ENCODE results near the gene C1R. TPM values are rescaled to one million over a fixed set of nuclear protein-coding genes. Genes with fewer than 3 reads are reported as not detected.

The C1R gene
- total RNA-seq, 1 donor from 2014 or later, result 3.2 TPM

- no peaks in the 10 kb centered on the region for H3K27me3 ChIP-seq (ENCODE audit: control insufficient read depth, insufficient read depth, low read length)
- FAIRE-seq (no peak), DNase-seq (ENCODE audit: low read depth) (no peak)
- H3K4me3 ChIP-seq (ENCODE audit: low read depth, low read length), result peak overlapping the region; percentile 65
- H3K36me3 ChIP-seq (ENCODE audit: control insufficient read depth, insufficient read depth, low read length), result peaks cover 3% of the 10 kb centered on the region
- no peak for TF ChIP-seq CTCF (IDR thresholded peaks at IDR 0.05; ENCODE audit: insufficient read depth, low read length, severe bottlenecking)
Measured at GRCh38 chr12:7129287-7129871, 37.1 kb upstream of the C1R start.

- peaks cover 3% of the 10 kb centered on the region for H3K36me3 ChIP-seq (ENCODE audit: control insufficient read depth, insufficient read depth, low read length)
- H3K4me3 ChIP-seq (ENCODE audit: low read depth, low read length), result peak within 1 kb of the TSS; percentile 65
- DNase-seq (ENCODE audit: low read depth) (no peak), FAIRE-seq (no peak)
- no peak for TF ChIP-seq CTCF (IDR thresholded peaks at IDR 0.05; ENCODE audit: insufficient read depth, low read length, severe bottlenecking)
- no peaks in the 10 kb centered on the region for H3K27me3 ChIP-seq (ENCODE audit: control insufficient read depth, insufficient read depth, low read length)
Measured at GRCh38 chr12:7128681-7129286, 36.5 kb upstream of the C1R start, which contains the start of gene RBP5. Gene RBP5 (minus strand): TSS chr12:7128889. CDS start chr12:7128775, 114 bp downstream.

GRCh38 chr12:7127916-7128626 is 35.8 kb upstream of the C1R start:
- no peak for DNase-seq (ENCODE audit: low read depth)
- TF ChIP-seq CTCF (IDR thresholded peaks at IDR 0.05; ENCODE audit: insufficient read depth, low read length, severe bottlenecking), result no peak
- peak; percentile 7 for FAIRE-seq
- H3K4me3 ChIP-seq (ENCODE audit: low read depth, low read length), result no peak overlapping the region
- H3K27me3 ChIP-seq (ENCODE audit: control insufficient read depth, insufficient read depth, low read length), result no peaks in the 10 kb centered on the region
- H3K36me3 ChIP-seq (ENCODE audit: control insufficient read depth, insufficient read depth, low read length), result no peaks in the 10 kb centered on the region

- Histone ChIP-seq H3K36me3 (ENCODE audit: control insufficient read depth, insufficient read depth, low read length) (no peaks in the 10 kb centered on the region), H3K4me3 (ENCODE audit: low read depth, low read length) (no peak overlapping the region), H3K27me3 (ENCODE audit: control insufficient read depth, insufficient read depth, low read length) (no peaks in the 10 kb centered on the region)
- no peak for FAIRE-seq
- no peak for TF ChIP-seq CTCF (IDR thresholded peaks at IDR 0.05; ENCODE audit: insufficient read depth, low read length, severe bottlenecking)
- DNase-seq (ENCODE audit: low read depth), result no peak
Measured at GRCh38 chr12:7125632-7126227, 33.5 kb upstream of the C1R start.

- no peak for TF ChIP-seq CTCF (IDR thresholded peaks at IDR 0.05; ENCODE audit: insufficient read depth, low read length, severe bottlenecking)
- DNase-seq (ENCODE audit: low read depth) (no peak), FAIRE-seq (no peak)
Measured at GRCh38 chr12:7123806-7124522, 31.7 kb upstream of the C1R start.

More at GRCh38 chr12:7123806-7124522, 31.7 kb upstream of the C1R start:
- Histone ChIP-seq H3K36me3 (ENCODE audit: control insufficient read depth, insufficient read depth, low read length) (no peaks in the 10 kb centered on the region), H3K27me3 (ENCODE audit: control insufficient read depth, insufficient read depth, low read length) (no peaks in the 10 kb centered on the region), H3K4me3 (ENCODE audit: low read depth, low read length) (no peak overlapping the region)

Data from bronchial epithelial cell (primary cell).